ENCODE data around the gene ZNF511.
"Not testable (repeated sequence)": the region's sequence is repeated elsewhere in the genome, so short reads cannot be mapped to it uniquely, and the experiment has no call there.

ZNF511 gene

GRCh38 chr10:133320852-133321422, 12.2 kb downstream of the ZNF511 start:
- DNase-seq = not testable (repeated sequence)

- DNase-seq = not testable (repeated sequence)
These were observed 13.5 kb downstream of the ZNF511 start for GRCh38 chr10:133322064-133322709.

DNA sequence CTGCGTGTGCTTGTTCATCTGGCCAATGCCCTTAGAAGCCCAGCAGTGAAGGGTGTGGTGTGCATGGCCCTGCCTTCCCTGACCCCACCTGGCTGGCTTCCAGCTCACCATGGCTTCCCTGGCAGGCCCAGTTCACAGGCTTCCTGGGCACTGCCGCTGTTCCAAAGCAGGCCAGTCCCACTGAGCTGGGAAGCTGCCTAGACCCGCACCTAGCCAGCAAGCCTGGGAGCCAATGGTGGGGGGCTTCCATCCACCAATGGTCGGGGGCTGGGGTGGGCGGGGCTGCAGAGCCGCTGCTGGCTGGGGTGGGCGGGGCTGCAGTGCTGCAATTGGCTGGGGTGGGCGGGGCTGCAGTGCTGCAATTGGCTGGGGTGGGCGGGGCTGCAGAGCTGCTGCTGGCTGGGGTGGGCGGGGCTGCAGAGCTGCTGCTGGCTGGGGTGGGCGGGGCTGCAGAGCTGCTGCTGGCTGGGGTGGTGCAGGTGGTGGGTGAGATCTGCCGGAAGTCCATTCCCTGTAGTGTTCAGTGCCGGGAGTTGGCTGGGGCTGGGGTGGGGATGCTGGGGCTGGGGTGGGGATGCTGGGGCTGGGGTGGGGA, 15.6 kb downstream of the ZNF511 start:
- no peak for DNase-seq

- DNase-seq = no peak
These were observed 16.1 kb downstream of the ZNF511 start for GRCh38 chr10:133324857-133325260.

DNA sequence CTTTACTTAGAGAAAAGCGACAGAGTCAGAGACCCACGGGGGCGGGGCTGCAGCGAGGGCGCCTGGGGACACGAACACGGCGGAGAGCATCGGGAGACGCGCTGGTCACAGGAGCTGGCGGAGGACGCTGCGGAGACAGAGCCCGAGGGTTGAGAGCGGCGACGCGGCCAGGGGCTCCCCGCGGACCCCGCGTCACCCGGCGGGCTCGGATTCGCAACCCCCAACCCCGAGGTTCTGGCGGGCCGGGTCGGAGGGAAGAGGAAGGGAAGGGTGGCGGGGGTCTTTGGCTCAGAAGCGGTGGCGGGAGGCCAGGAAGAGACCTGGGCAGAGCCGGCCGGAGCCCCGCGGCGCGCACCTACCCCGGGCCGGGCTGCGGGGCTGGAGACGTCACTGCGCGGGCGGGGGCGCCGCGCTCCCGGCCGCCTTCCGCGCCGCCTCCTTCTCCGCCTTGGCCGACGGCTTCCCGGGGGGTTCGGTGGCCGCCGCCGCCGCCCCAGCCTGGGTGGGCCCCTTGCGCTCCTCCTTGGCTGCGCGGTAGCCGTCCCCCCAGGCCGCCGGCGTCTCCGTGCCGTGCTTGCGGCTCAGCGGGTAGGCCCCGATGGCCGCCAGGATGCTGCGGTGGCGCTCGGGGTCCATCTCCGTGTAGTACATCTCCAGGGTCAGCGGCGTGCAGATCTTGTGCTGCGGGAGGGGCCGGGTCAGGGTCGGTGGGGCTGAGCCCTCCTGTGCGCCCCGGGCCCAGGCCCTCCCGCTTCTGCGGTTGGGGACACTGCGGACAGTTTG, 16.9 kb downstream of the ZNF511 start:
- DNase-seq = no peak

GRCh38 chr10:133326223-133326551, 17.5 kb downstream of the ZNF511 start:
- DNase-seq = no peak

- DNase-seq = peak; percentile 39
These were observed 18.3 kb downstream of the ZNF511 start for GRCh38 chr10:133326745-133327650.

DNA sequence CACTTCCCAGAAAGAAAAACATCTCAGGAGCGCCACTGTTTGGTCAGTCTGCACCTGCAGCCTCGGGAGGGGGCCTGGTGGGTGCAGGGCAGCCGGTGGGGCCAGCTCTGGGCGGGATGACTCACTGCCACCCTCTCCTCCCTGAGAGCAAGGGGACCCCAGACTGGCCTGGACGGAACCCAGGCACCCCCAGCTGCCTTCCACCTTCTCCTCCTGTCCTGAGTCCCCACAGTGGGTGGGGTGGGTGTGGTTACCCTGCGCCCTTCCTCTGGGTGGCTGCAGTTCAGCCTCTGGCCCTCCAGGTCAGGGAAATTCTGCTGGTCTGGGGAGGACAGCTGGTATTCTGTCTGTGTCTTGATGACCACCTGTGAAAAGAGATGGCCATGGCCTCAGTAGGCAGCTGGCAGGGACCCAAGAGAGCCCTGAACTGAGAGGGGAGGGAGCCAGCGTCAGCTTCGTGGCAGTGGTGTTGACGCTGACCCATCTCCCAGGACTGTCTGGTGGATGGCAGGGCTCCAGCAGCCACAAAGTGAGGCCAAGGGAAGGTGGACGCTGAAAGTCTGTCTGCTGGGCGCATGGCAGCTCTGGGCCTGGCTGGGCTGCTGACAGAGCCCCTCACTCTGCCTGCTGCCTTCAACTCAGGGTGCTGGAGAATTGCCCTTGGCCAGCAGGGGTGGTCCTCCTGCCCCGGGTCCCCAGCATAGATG, 19.1 kb downstream of the ZNF511 start:
- DNase-seq = no peak

DNA sequence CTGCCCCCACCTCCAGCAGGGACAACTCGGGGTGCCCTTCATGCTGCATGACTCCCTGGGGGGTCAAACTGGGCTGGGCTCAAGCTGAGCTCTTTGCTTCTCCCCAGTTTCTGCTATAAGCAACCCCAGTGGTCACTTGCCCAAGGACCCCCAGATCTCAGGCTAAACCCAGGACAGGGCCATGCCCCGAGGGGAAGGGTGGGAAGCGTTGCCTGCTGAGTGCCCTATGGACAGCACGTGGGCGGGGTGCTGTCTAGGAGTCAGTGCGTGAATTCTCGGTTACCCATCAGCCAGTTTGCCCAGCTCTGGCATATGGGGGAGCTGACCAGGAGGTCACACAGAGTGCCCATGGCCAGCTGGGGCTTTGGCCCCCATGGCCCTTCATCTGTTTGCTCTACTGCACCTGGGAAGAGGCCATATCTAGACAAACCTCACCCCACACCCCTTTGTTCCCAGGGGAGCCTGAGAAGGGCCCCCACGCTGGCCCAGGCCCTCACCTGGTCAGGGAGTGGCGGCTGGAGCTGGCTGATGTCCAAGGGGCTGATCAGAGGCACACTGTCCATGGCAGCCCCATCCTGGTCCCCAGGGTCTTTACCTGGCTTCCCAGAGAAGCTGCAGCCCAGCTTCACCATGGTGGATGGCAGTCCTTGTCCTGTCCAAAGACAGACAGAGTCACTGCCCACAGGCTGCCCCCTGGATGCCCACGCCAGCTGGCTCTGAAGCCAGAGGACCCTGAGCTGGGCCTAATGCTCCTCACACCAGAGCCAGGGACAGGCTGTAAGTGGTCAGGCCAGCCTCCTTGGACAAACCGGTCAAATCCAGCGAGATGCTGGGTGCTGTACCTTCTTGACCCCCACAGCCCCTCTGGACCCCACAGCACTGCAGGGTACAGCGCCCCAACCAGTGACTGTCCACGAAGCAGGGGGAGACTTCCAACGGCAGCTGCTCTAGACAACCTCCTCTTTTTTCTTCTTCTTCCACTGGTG, 19.9 kb downstream of the ZNF511 start:
- no peak for DNase-seq

DNA sequence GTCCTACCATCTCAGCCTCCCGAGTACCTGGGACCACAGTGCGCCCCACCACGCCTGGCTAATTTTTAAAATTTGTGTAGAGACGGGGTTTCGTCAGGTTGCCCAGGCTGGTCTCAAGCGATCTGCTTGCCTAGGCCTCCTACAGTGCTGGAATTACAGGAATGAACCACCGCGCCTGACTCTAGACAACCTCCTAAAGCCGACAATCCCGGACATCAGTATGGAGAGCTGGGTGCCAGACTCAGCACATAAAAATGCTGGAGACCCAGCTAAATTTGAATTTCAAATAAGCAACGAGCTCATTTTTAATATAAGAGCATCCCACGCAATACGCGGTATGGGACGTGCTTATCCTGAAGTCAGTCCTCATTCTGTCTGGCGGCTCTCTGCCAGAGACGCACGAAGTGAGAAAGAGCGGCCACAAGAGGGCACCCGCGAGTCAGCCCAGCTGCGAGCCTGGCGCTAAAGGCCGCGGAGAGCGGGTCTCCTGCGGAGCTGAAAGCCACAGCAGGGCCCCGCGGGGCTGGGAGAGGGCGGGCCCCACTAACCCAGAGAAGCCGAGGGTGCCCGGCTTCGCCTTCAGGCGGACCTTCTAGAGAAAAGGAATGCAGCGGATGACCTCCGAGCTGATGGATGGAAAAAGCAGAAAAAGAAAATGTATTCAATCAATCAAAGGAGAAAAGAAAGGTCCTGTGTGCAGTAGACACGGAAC, 20.9 kb downstream of the ZNF511 start:
- peak; percentile 79 for DNase-seq

- DNase-seq = no peak
These were observed 24.4 kb downstream of the ZNF511 start for GRCh38 chr10:133332936-133333699.

GRCh38 chr10:133334503-133335245, 26.0 kb downstream of the ZNF511 start:
- no peak for DNase-seq

GRCh38 chr10:133335246-133336117, 26.8 kb downstream of the ZNF511 start:
- peak; percentile 51 for DNase-seq

DNA sequence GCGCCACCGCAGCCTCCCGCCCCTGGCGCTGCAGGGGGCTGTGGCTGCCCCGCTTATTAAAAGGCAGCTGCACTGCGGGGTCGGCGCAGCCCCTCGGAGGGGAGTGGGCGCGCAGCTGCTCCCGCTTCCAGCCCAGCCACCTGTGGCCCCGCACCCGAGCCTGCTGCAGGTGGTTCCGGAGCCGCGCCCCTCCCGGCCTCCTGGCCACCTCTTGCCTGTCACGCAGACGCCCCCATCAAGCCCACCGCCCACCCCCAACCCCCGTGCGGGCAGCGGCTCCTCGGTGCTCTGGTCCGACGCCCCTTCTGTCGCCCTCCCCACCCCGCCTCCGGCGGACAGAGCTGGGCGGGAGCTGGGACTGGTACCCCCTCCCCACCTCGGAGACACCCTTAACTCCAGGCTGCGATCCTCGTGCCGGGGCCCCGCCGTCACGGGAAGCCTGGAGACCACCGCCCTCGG, 27.4 kb downstream of the ZNF511 start:
- no peak for DNase-seq

GRCh38 chr10:133336577-133337369, 28.1 kb downstream of the ZNF511 start, which contains the start of gene CALY:
CALY (minus strand) TSS chr10:133336896; CDS start chr10:133328989, 7,907 bp downstream.
- DNase-seq = no peak

GRCh38 chr10:133337370-133337725, 28.6 kb downstream of the ZNF511 start:
- no peak for DNase-seq
